Fibroblast of lung (primary cell): ENCODE results near the gene DYRK1A. TPM values are rescaled to one million over a fixed set of nuclear protein-coding genes. Genes with fewer than 3 reads are reported as not detected.
A peak's percentile ranks its signal among the peaks of the same experiment; 100 is the strongest.

Experiments used
- DNase-seq, 2 donors: peaks; one replicate each; pipeline versions ENCODE4 v3.0.0 to v3.0.0-alpha.2; 2010; ENCODE audit warnings: low read depth in 2 of 2
- H2AFZ ChIP-seq: 2 replicates; pipeline ENCODE4 v1.5.1; 2012; ENCODE audit warnings: low read length, control low read depth, inconsistent platforms
- H3K27ac ChIP-seq: 2 replicates; pipeline ENCODE4 v1.5.1; 2011; ENCODE audit warnings: low read length, control low read depth; ENCODE audit not compliant: insufficient read depth
- H3K27me3 ChIP-seq: 2 replicates; pipeline ENCODE4 v1.5.1; 2011; ENCODE audit warnings: mild to moderate bottlenecking, low read length; ENCODE audit not compliant: control insufficient read depth, insufficient read depth
- H3K36me3 ChIP-seq: 2 replicates; pipeline ENCODE4 v1.5.1; 2011; ENCODE audit warnings: low read length; ENCODE audit not compliant: control insufficient read depth, insufficient read depth
- H3K4me1 ChIP-seq: 2 replicates; pipeline ENCODE4 v1.5.1; 2011; ENCODE audit warnings: low read length; ENCODE audit not compliant: control insufficient read depth, insufficient read depth; ENCODE audit errors: extremely low read depth
- H3K4me2 ChIP-seq: 2 replicates; pipeline ENCODE4 v1.5.1; 2011; ENCODE audit warnings: low read length, control low read depth; ENCODE audit not compliant: insufficient read depth; ENCODE audit errors: extremely low read depth
- H3K4me3 ChIP-seq, 4 experiments: fragments of 200-600 bp in 1 of 4; sonication (generic) in 1 of 4; replicated peaks in 1 of 4; 2 replicates each; pipeline ENCODE4 v1.5.1; 2011 to 2016; ENCODE audit warnings: low read length in 4 of 4, low read depth in 3 of 4, mild to moderate bottlenecking in 3 of 4, control low read depth in 2 of 4, inconsistent platforms in 1 of 4, mixed read lengths in 1 of 4; ENCODE audit not compliant: insufficient read depth in 1 of 4; ENCODE audit errors: control extremely low read depth in 1 of 4
- H3K79me2 ChIP-seq: 2 replicates; pipeline ENCODE4 v1.5.1; 2012; ENCODE audit warnings: mild to moderate bottlenecking, low read length, inconsistent platforms; ENCODE audit not compliant: control insufficient read depth, insufficient read depth
- H3K9ac ChIP-seq: 2 replicates; pipeline ENCODE4 v1.5.1; 2011; ENCODE audit warnings: mild to moderate bottlenecking, low read length, control low read depth; ENCODE audit not compliant: insufficient read depth
- H3K9me3 ChIP-seq: 2 replicates; pipeline ENCODE4 v1.5.1; 2012; ENCODE audit warnings: low read depth, low read length; ENCODE audit not compliant: control insufficient read depth, insufficient read depth
- H4K20me1 ChIP-seq: 2 replicates; pipeline ENCODE4 v1.5.1; 2011; ENCODE audit warnings: low read length; ENCODE audit not compliant: control insufficient read depth, insufficient read depth; ENCODE audit errors: extremely low read depth
- EZH2 ChIP-seq: IDR thresholded peaks from 2 replicates; pipeline ENCODE4 v1.5.1; 2012; ENCODE audit warnings: low read length, control low read depth, mild to moderate bottlenecking; ENCODE audit errors: missing control alignments
- polyA plus RNA-seq, 2 donors: library from polyadenylated mRNA; depleted of rRNA in 1 of 2; stranded (reverse) in 1 of 2; unstranded in 1 of 2; fragments of >200 nt; gene quantifications; 2 replicates each; pipeline ENCODE4 v1.2.1, GENCODE V29; 2011 to 2012; ENCODE audit warnings: missing spikeins in 1 of 2
- total RNA-seq: library from RNA; depleted of rRNA; stranded (reverse); fragments of >200 nt; gene quantifications from 2 replicates; pipeline ENCODE4 v1.2.1, GENCODE V29; 2014
- TF ChIP-seq, protein P1 (sequence below), 2 donors: IDR thresholded peaks in 1 of 2; conservative IDR thresholded peaks in 1 of 2; 1 replicate in 1 of 2; 2 replicates in 1 of 2; pipeline ENCODE4 v1.5.1; 2011 to 2012; ENCODE audit warnings: low read length in 2 of 2, control low read depth in 1 of 2, inconsistent platforms in 1 of 2, low read depth in 1 of 2, mild to moderate bottlenecking in 1 of 2

DYRK1A gene
- total and polyA plus RNA-seq, 2 donors (not counting 1 experiment from before 2014, with no cell fraction given) = 45.9 to 64.1 TPM

DNA sequence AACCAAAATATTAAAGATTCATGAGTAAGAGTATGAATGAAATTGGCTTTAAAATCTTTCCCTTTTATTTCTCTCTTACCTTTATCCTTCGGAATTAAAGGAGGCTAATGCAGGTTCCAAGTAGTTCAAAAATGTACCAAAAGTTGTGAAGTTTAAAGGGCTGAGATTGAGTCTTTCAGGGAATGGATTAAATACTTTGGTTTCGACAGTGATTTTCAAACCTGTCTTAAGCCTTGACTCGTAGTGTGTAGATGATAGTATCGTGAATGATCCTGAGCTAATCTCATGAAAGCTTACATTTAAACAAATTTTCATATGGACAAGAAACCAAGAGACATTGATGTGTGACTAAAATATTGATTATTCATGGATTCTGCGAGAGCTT lies 66.9 kb downstream of the DYRK1A start:
- Histone ChIP-seq H2AFZ (no peak overlapping the region), H3K79me2 (peaks cover 80% of the 10 kb centered on the region), H4K20me1 (no peaks in the 10 kb centered on the region), H3K4me3 (no peak overlapping the region), H3K4me1 (peaks cover 3% of the 10 kb centered on the region), H3K4me2 (no peak overlapping the region), H3K27ac (no peak overlapping the region), H3K9ac (no peak overlapping the region), H3K9me3 (no peaks in the 10 kb centered on the region), H3K27me3 (no peaks in the 10 kb centered on the region), H3K36me3 (no peaks in the 10 kb centered on the region)
- TF ChIP-seq, protein P1, sequence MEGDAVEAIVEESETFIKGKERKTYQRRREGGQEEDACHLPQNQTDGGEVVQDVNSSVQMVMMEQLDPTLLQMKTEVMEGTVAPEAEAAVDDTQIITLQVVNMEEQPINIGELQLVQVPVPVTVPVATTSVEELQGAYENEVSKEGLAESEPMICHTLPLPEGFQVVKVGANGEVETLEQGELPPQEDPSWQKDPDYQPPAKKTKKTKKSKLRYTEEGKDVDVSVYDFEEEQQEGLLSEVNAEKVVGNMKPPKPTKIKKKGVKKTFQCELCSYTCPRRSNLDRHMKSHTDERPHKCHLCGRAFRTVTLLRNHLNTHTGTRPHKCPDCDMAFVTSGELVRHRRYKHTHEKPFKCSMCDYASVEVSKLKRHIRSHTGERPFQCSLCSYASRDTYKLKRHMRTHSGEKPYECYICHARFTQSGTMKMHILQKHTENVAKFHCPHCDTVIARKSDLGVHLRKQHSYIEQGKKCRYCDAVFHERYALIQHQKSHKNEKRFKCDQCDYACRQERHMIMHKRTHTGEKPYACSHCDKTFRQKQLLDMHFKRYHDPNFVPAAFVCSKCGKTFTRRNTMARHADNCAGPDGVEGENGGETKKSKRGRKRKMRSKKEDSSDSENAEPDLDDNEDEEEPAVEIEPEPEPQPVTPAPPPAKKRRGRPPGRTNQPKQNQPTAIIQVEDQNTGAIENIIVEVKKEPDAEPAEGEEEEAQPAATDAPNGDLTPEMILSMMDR (conservative IDR thresholded peaks at IDR 0.05 in 1 of 2, IDR thresholded peaks at IDR 0.05 in 1 of 2; ENCODE audit: low read depth in 1 of 2, low read length in 2 of 2) = no peak
- TF ChIP-seq EZH2 = no peak
- no peak for DNase-seq

DNA sequence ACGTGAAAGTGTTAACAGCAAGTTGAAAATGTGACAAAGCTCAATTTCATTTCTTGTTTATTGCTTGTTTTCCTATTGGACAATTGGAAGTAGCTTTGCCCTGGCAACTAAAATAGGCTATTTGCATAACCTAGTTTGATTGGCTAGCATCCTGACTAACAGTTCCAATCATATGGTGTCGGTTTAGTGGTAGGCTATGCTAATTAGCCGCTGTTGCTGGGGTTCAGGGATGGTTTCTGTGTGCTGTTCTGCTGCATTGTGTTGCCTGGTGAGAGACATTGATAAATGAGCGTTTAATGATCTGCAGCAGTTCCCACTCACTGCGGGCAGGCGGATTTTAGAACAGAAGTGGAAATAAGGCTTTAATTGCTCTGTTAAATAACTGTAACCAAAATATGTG lies 68.5 kb downstream of the DYRK1A start:
- Histone ChIP-seq H3K79me2 (peaks cover 82% of the 10 kb centered on the region), H3K36me3 (no peaks in the 10 kb centered on the region), H3K4me3 (peak overlapping the region in 1 of 4 experiments; percentile 9), H3K27ac (no peak overlapping the region), H3K4me2 (no peak overlapping the region), H3K9ac (no peak overlapping the region), H3K4me1 (peaks cover 3% of the 10 kb centered on the region), H4K20me1 (no peaks in the 10 kb centered on the region), H3K27me3 (no peaks in the 10 kb centered on the region), H3K9me3 (no peaks in the 10 kb centered on the region), H2AFZ (no peak overlapping the region)
- no peak for TF ChIP-seq EZH2
- TF ChIP-seq, protein P1 (conservative IDR thresholded peaks at IDR 0.05 in 1 of 2, IDR thresholded peaks at IDR 0.05 in 1 of 2; ENCODE audit: low read depth in 1 of 2, low read length in 2 of 2) = no peak
- DNase-seq = peak; percentile 95 to 99

DNA sequence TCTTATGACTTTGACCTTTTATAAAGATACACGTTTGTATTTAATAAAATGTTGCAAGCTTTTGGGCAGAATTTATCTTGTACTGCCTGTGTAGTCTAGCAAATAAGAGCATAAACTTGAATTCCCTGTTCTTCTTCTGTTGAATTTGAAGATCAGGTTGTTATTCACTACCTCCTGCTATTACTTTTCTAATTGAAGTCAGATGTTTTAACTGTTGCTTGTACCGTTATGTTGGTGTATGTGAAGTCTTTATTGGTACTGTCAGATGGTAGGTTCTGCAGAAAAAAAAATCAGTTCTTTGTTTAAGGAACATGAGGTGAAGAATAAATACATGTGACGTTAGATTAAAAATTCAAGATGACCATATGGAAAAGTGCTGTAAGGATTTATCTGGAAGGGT lies 69.1 kb downstream of the DYRK1A start:
- no peaks in the 10 kb centered on the region for H3K9me3 ChIP-seq
- no peaks in the 10 kb centered on the region for H3K36me3 ChIP-seq
- peaks cover 3% of the 10 kb centered on the region for H3K4me1 ChIP-seq
- H3K4me3 ChIP-seq = no peak overlapping the region
- no peak overlapping the region for H3K4me2 ChIP-seq
- no peak overlapping the region for H2AFZ ChIP-seq
- H3K79me2 ChIP-seq = peaks cover 82% of the 10 kb centered on the region
- DNase-seq = no peak
- H3K27me3 ChIP-seq = no peaks in the 10 kb centered on the region
- H3K27ac ChIP-seq = no peak overlapping the region
- no peaks in the 10 kb centered on the region for H4K20me1 ChIP-seq
- TF ChIP-seq, protein P1 (conservative IDR thresholded peaks at IDR 0.05 in 1 of 2, IDR thresholded peaks at IDR 0.05 in 1 of 2; ENCODE audit: low read depth in 1 of 2, low read length in 2 of 2) = no peak
- no peak for TF ChIP-seq EZH2
- H3K9ac ChIP-seq = no peak overlapping the region
